Activated CD8-positive, alpha-beta memory T cell treated with anti-CD3 and anti-CD28 coated beads for 24 hours (primary cell): ENCODE measurements around the gene ADAP1.

Experiments used
- DNase-seq: peaks from one replicate; pipeline ENCODE4 v3.0.0-alpha.2; 2020

The ADAP1 gene

GRCh38 chr7:919924-920341, 34.5 kb downstream of the ADAP1 start:
- peak; percentile 54 for DNase-seq

DNA sequence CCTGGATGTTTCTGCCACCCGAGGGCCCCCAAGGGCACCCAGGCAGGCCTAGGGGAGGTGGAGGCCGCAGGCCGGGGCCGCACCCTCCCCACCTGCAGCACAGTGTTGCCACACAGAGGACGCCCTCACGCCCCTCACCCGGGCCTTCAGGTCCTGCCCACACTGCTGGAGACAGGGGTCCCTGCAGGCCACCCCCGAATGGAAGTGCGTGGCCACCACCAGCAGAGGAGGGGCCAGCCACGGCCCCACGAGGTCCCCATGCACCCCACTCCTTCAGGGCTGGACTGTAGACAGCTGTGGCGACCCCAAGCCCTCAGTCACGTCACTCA, 35.4 kb downstream of the ADAP1 start:
- peak; percentile 55 for DNase-seq

GRCh38 chr7:918441-919113, 35.9 kb downstream of the ADAP1 start:
- no peak for DNase-seq

- no peak for DNase-seq
These were observed 36.4 kb downstream of the ADAP1 start for GRCh38 chr7:918118-918425.

DNA sequence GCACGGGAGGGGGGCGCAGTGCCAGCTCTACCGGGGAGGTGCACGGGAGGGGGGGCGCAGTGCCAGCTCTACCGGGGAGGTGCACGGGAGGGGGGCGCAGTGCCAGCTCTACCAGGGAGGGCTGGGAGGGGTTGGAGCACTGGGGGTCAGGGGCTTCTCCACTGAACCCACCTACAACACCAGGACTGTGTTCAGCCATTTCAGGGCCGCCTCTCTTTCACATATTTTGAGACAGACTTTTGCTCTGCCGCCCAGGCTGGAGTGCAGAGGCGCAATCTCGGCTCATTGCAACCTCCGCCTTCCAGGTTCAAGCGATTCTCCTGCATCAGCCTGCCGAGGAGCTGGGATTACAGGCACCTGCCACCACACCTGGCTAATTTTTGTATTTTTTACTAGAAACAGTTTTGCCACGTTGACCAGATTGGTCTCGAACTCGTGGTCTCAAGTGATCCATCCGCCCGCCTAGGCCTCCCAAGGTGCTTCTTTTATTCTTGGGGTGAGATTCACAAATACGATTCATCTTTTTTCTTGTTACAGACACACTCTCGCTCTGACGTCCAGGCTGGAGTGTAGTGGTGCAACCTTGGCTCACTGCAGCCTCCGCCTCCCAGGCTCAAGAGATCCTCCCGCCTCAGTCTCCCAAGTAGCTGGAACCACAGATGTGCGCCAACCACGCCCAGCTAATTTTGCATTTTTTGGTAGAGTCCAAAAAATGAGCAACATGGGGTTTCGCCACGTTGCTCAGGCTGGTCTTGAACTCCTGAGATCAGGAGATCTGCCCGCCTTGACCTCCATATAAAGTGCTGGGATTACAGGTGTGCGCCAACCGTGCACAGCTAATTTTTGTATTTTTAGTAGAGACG, 37.0 kb downstream of the ADAP1 start:
- no peak for DNase-seq

DNA sequence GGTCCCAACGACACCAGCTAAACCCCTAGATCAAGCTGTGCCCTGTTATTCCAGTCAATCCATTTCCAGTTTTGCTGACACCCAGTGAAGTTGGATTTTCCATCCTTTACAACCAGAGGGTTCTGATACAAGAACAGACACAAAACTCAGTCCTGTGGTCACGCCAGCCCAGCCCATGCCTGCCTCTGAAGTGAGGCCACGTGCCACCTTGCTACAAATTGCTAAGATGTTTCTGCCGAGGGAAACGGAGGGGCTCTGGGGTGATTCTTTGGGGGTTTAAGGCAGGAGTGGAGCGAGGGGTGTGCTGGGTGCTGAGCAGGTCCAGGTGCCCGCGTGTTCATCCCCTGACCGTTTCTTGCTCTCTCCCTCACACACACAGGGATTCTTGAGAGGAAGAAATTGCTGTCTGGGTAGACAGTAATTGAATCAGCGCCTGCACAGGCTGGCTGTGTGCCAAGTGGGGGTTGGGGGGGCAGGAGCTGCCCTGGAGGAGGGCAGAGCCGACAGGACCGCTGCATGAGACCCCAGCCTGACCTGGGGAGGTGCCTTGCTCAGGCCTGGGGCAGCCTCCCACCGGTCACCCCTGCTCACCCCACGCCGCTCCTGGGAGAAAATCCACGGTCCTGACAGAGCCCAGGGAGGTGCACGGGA, 38.1 kb downstream of the ADAP1 start:
- no peak for DNase-seq

GRCh38 chr7:915291-916218, 38.9 kb downstream of the ADAP1 start:
- no peak for DNase-seq

DNA sequence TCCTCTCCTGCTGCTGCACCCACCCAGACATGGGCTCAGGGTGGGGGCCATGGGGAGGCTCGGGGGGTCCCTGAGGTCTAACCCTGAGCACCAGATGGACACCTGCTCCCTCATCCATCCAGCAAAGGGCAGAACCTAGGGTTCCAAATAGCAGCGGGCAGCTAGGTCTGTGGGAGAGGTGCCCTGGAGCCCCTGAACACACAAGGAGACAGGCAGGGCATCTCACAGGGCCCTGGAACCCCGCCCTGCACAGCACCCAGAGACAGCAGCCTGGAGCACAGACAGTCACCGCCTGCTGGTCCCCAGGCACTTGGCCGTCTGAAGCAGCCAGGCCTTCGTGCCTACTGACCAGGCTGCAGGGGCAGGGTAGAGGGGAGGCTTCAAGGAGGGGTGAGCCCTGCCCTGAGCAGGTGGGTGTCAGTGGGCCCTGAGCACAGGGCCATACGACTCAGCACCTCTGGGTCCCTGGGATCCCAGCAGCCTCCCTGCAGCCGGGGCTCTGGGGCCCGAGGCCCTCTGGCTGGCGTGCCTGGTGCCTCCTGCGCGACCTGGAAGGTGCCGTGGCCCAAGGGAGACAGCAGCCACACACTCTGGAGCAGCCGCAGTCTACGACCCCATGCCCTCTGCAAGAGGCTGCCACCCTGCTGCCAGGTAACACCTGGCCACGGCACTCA, 39.8 kb downstream of the ADAP1 start:
- DNase-seq: no peak

- DNase-seq: no peak
These were observed 40.6 kb downstream of the ADAP1 start for GRCh38 chr7:913736-914520.

GRCh38 chr7:911791-912480, 42.5 kb downstream of the ADAP1 start:
- DNase-seq: no peak

DNA sequence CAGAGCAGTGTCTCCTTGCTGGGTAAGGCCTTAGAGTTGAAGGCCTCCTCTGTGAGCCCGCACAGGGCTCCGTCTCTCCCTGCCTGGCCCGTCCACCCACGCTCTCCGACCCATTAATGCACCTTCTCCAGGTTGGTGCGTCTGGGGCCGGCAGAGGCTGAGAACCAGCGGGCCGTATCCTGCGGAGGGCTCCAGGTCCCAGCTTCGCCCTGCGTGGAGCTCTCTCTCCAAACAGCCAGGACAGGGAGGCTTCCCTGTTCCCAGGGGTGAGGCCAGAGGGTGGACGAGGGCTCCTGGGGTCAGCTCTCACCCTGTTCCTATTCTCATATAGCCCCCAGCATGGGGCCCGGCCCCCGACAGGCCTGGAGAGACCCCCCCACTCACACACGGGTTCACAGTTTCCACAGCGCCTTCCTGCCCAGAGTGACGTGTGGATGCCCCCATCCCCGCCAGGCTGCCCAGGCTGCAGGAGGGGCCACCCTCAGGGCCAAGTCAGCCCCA, 43.5 kb downstream of the ADAP1 start:
- DNase-seq: no peak

- no peak for DNase-seq
These were observed 44.0 kb downstream of the ADAP1 start for GRCh38 chr7:910441-910861.

GRCh38 chr7:909358-910329, 44.8 kb downstream of the ADAP1 start:
- peak; percentile 81 for DNase-seq

GRCh38 chr7:908591-909357, 45.7 kb downstream of the ADAP1 start:
- peak; percentile 95 for DNase-seq

- no peak for DNase-seq
These were observed 46.3 kb downstream of the ADAP1 start for GRCh38 chr7:908159-908581.

GRCh38 chr7:907158-907980, 47.1 kb downstream of the ADAP1 start:
- no peak for DNase-seq

DNA sequence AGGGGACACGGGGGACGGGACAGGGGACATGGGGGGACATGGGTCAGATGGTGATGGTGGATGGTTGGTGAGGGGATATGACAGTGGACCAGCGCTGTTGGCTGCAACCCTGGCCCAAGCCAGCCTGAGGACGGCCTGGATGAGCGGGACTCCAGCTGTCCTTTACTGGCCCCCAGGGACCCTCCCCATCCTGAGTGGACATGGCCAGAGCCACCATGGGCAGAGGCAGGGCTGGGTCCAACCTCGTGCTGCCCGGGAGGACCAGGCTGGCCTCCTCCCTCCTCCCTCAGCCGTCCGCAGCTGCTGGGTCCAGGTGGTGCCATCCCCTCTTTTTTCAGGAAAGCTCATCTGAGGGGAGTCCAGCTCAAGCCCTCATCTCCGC, 47.7 kb downstream of the ADAP1 start:
- DNase-seq: no peak

GRCh38 chr7:904847-905246, 49.6 kb downstream of the ADAP1 start:
- DNase-seq: no peak
